Stimulated activated CD8-positive, alpha-beta memory T cell treated with anti-CD3 and anti-CD28 coated beads, Interleukin-12 subunit alpha, Interleukin-12 subunit beta, amount 100 ng/mL, for 1 hour (primary cell): Measurements from ENCODE around the gene PRR12.

Source experiments
- DNase-seq: peaks from one replicate; pipeline ENCODE4 v3.0.0-alpha.2; 2020; ENCODE audit warnings: low read depth

The PRR12 gene

DNA sequence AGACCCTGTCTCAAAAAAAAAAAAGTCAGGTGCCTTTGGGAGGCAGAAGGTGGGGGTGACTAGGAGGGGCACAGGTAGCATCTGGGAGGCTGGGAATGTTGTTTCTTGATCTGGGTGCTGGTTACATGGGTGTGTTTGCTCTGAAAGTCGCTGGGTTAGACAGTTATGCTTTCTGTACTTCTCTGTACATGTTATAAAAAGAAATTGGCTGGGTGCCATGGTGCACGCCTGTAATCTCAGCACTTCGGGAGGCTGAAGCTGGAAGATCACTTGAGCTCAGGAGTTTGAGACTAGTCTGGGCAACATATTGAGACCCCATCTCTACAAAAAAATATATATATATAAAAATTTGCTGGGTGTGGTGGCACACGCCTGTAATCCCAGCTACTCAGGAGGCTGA, 25.7 kb upstream of the PRR12 start:
- DNase-seq, result no peak

DNA sequence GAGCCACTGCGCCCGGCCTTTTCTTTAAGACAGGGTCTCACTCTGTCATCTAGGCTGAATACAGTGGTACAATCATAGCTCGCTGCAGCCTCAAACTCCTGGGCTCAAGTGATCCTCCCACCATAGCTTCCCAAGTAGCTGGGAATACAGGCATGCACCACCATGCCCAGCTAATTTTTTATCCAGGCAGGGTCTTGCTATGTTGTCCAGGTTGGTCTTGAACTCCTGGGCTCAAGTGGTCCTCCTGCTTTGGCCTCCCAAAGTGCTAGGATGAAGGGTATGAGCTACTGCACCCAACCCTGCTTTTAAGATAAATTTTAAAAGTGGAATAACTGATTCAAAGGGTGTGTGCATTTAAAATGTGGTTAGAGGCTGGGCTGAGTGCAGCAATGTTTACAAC, 24.7 kb upstream of the PRR12 start:
- no peak for DNase-seq

DNA sequence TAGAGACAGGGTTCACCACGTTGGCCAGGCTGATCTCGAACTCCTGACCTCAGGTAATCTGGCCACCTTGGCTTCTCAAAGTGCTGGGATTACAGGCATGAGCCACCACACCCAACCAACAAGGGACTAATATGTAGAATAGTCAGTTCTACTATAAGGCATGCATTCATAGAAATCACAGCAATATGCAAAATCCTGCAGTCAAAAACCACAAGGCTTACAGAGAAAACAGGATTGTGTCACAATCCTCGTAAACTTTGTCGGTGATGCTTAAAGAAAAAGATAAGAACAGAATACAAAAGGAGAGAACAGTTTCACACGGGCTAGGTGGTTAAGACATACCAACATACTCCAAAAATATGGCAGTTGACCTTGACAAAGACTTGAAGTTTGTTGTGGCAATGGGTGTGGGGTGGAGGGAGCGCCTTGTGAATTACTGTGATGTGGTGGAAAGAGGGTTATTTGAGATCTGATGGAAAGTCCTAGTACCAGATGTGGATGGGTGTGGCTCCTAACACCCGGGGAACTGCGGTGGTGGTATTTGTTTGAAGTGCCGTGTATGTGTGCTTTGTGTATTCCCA, 23.0 kb upstream of the PRR12 start:
- DNase-seq, result no peak

DNA sequence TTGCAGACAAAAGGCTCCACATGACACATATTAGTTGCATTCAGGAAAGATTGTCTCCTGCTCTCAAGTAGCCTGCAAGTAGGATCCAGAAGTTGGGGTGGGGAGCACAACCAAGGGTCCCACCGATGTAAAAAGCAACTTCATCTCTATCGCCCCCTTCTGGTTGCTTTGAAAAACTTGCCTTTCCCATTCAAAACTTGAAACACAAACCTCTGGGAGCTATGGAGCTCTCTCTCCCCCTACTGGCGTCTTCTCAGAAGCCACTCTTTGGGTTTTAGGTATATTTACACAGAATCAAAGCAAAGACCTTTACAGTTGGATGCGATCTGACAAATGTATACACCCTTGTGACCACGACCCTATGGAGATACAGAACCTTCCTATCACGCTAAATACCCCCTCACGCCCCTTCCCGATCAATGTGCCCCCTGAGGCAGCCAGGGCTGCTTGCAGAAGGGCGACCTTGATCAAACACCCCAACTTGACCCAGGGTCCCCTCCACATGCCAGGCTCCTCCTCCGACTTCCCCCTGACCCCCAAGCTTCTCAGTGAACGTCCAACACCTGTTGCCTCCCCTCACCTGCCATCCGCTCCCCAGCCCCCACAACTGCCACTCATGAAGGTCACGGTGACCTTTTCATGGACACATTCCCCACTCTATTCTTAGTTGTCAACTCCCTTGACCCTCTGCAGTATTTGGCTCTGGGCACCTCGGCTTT, 20.7 kb upstream of the PRR12 start:
- DNase-seq, result no peak

DNA sequence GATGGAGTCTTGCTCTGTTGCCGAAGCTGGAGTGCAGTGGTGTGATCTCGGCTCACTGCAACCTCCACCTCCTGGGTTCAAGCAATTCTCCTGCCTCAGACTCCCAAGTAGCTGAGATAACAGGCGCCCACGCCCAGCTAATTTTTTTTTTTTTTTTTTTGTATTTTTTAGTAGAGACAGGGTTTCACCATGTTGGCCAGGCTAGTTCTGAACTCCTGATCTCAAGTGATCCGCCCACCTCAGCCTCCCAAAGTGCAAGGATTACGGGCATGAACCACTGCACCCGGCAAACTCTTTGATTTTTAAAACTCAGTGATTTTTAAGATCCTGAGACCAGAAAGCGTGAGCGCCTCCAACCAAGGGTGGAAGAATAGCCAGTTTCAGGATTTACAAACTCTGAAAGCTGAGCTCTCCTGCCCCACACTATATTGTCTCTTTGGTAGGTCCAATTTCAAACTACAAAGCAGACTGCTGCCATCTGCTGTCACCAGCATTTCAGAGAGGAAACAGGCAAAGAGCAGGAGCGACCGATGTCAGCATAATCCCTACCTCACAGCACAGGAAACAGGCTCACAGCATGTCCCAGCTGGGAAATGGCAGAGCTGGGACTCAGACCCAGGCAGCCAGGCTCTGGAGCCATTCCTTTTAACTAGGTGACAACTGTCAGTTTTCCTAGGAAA, 19.8 kb upstream of the PRR12 start:
- no peak for DNase-seq

DNA sequence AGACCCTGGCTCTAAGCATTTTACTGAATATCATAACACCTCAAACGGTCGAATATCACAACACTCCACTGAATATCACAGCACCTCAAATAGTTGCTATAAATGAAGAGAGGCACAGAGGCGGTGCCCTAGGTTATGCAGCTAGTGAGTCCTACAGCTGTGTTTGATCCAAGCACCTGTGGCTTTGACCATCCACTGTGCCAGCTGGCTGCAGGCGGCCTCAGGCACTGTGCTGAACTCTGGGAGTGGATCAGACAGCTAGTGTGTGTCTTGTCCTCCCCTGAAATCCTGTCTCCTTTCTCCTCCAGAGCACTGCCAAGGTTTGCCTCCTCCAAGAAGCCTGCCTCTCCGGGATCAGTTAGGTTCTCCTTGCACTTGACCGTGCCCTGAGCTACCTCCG, 18.0 kb upstream of the PRR12 start:
- no peak for DNase-seq

DNA sequence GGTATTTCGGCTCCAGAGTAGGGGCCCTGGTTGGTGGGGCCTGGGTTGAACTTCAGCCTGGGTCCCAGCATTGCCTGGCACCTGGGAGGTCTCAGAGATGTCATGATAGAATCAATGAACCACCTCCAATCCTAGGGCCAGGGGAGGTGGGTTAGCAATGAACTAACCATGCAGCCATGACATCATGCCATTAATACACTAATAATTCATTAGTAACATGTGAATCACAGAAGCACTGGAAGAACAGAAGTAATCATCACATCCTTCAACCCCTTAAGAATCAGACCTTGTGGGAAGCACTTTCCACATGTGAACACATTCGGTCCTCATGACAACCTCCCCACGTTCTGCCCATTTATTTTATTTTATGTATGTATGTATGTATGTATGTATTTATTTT, 17.6 kb upstream of the PRR12 start:
- DNase-seq, result no peak

DNA sequence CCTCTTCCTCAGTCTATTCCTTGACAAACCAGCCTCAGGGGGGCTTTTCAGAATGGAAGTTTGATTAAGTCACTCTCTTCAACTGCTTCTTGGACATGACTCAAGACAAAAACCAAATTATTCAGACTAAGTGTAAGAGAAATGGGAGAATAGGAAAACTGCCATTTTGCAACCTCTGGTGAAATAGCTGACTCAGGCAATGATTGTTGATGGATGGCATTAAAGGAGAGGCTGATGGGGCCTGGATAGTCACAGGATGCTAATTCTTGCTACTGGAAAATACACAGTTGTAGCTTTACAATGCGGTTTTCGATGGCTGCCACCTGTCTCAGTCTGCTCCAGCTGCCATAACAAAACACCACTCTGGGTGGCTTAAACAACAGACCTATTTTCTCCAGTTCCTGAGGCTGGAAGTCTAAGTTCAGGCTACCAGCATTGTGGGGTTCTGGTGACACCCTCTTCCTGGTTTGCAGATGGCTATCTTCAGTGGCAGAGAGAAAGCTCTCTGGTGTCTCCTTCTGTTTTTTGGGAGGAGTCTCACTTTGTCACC, 16.7 kb upstream of the PRR12 start:
- DNase-seq, result no peak

DNA sequence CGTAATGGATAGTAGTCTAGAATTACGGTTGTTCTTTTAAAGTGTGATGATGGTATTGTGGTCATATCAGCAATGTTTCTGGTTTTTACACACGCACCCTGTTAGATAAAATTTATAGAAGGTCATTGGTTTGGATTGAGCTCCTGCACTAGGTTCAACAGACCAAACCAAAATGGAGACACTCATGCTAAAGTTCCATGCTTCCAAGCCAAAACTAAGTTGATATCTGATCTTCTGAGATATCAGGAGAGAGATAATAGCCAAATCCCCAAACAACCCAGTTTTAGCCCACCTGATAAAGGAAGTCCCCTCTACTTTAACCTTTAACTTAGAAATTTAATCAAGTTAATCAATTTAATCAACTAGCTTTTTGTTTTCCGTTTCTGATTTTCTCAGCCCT, 11.8 kb upstream of the PRR12 start:
- DNase-seq, result no peak

DNA sequence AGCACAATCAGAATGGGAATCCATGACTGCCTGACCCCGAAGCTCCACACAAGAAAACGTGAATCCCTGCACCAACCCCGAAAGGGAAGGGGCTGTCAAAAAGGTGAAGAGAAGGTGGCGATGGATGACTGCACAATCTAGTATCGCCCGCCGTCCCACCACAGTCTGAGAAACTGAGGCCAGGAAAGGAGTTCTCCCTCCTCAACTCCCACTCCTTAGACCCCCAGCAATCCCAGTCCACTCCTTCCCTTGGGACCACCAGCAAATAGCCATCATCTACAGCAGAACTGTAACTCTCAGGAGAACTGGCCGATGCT, 11.1 kb upstream of the PRR12 start:
- DNase-seq, result no peak

DNA sequence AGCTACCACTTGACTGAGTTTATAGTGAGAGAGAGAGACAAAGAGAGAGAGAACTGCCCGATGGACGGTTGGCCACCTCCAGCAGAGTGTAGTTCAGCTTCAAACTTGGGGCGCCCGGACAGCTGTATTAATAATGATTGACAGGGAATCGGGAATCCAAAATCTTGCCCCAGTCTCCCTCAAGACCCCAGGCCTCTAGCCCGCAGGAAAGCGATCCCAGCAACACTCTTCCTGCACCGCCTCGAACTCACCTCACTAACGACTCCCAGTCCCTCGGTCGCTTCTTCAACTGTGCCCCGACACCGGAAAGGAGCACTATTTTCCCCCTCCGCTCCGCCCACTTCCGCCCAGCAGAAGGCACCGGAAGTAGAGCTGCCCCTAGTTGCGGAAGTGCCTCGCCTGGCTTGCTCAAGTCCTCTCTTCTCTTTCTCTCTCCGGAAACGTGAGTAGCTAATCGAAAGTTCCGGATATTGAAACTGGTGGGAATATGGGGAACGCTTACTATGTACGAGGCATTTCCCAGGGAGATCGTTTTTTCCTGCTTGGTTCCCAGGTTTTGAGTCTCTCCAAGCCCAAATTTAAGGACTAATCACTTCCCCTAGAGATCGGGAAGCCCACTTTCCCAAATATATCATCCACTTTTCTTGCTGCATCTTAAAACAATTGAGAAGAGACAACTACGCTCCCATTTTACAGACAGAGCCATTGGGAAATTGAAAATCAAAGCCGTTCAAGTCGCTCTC, 10.5 kb upstream of the PRR12 start, which contains the start of gene NOSIP:
Gene NOSIP, minus strand, starts transcription at position 293 of the 743 bp plus-strand sequence. CDS start 19,865 bp downstream, outside the sequence.
- peak; percentile 93 for DNase-seq

DNA sequence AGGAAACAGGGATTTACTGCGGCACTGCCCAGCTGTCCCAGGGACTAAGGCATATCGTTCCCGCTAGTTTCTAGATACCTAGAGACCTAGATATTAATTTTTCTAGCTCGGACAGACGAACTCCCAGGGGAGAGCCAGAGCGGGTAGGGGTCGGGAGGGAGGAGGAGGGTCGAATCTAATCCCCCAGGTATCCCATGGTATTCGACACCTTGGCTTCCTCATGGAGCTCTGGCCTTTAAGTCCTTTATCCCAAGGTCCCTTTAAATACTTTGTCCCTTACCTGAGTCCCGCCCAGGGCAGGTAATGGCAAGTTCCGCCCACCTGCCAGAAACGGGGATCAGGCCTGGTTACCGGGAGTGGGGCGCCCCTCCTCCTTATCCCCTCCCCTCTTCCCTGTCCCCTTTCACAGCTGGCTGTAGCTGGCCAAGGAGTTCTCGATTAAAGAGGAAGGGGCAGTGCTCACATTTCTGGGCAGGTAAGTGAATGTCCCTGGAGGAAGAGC, 9.9 kb upstream of the PRR12 start, which contains the start of gene PRRG2:
Gene PRRG2, plus strand, starts transcription at position 310 of the 502 bp plus-strand sequence. CDS start 1,904 bp downstream, outside the sequence.
- DNase-seq, result no peak

DNA sequence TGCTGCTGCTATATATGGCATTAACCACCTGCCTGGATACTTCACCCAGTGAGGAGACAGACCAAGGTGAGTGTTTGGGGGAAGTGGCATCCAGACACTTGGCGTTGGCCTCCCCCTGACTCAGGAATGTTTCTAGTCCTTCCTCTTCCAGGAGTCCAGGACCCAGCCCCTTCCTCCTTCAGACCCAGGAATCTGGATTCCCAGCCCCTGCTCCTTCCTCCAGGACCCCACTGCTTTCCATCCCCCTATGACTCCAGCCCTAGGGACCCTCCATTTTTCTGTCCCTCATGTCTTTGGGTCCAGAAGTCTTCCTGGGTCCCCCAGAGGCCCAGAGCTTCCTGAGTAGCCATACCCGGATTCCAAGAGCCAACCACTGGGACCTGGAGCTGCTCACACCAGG, 7.7 kb upstream of the PRR12 start:
- no peak for DNase-seq

DNA sequence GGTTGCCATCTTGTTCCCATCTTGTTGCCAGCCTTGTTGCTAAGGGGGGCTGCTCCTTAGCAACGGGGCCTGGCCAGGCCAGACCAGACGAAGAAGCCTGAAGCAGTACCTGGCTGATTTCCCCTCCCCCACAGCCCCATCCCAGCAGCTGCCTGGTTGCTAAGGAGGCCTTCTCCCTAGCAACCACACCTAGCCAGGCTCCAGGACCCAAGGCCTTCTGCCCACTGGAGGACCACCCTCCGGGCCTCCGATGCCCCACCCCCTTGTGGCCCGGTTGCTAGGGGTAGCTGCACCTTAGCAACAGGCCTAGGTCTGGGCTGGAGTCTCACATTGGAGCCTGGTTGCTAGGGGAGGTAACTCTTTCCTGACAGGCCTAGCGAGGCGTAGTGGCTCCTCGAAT, 6.0 kb upstream of the PRR12 start:
- no peak for DNase-seq

DNA sequence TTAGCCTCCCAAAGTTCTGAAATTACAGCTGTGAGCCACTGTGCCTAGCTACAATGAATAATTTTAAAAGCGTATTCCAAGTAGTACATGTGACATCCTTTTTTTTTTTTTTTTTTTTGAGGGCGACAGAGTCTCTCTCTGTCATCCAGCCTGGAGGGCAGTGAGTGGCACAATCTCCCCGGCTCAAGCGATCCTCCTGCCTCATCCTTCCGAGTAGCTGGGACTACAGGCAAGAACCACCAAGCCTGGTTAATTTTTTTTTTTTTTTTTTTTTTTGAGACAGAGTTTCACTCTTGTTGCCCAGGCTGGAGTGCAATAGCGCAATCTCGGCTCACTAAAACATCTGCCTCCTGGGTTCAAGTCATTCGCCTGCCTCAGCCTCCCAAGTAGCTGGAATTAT, 3.8 kb upstream of the PRR12 start:
- DNase-seq, result no peak

DNA sequence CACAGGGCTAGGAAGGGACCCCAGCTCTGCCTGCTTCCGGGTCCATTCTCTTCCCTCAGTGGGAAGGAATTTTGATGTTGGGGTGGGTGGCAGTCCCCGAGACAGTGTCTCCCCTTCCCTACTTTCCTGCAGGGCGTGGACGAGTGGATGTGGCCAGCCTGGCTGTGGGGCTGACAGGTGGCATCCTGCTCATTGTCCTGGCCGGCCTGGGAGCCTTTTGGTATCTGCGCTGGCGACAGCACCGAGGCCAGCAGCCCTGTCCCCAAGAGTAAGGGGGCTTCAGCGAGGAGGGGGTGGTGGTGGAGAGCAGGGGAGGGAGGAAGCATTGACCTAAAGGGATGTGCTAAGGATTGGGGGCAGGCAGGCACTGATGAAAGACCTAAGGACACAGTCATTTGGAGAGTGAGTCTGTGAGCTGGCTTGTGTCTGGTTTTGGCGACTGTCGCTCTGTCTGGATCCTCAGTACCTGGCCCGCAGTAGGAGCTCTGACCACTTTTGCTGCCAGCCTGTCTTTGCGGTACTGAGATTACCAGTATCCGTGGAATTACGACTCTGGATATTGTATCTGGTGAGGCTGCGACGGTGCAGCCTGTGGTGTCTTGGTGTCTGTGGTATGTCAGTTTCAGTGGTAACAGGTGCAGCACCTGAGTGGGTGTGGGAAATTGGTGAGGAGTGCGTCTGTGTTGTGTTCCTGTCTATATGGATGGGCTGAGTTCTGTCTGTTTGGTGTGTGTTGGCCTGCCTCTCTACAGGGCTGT, 2.4 kb upstream of the PRR12 start:
- no peak for DNase-seq

DNA sequence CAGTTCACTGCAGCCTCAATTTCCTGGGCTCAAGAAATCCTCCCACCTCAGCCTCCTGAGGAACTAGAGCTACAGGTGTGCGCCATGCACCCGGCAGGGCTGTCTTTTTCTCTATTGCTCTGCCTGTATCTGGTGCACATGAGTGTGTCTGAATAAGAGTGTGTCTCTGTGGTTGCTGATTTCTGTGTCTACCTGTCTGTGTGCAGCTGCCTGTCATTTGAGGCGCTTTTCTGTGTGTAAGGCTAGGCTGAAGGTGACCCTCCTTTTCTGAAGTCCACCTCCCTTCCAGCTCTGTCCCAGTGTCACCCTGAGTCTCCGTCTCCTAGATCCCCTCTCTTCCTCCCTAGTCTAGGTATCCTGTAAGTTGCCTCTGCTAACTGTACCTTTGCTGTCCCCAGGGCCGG, 1.5 kb upstream of the PRR12 start:
- no peak for DNase-seq

DNA sequence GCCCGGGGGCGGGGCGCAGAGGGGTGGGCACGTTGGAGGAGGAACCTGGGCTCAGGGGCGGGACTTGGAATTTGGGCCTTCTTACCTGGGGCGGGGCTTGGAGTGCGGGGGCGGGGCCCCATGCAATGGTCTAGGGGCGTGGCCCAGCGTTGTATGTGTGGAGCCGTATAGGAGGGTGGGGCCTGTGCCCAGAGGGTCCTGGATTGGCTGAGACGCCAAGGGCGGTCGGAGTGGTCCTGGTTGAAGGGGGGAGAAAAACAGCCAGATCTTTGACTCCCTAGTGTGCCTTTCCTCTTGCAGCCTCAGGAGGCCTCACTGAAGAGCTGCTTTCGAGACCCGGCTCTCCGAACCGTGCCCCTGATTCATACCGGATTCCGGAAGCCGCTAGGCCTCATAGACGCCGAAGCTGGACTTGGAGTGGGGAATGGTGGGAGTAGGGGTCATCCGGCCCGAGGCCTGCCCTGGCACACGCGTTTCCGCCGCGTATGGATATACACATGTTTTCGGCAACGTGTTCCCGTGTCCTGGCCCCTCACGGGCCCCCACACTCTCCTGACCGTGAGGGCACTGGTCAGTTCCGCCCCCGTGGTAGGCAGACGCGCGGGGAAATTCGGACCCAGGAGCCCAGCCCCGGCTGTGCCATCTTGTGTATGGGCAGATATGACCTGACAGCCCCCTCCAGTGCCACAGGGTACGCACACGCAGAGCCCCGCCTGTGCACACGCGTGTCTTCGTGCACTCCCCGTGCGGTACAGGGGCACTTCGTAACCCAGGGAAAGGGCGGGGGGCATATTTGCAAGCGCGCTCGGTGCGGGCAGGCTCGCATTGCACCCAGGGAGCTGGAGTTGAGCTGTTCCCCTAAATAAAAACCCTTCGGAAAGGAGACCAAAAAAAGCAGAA, 661 bp upstream of the PRR12 start:
- peak; percentile 88 for DNase-seq

DNA sequence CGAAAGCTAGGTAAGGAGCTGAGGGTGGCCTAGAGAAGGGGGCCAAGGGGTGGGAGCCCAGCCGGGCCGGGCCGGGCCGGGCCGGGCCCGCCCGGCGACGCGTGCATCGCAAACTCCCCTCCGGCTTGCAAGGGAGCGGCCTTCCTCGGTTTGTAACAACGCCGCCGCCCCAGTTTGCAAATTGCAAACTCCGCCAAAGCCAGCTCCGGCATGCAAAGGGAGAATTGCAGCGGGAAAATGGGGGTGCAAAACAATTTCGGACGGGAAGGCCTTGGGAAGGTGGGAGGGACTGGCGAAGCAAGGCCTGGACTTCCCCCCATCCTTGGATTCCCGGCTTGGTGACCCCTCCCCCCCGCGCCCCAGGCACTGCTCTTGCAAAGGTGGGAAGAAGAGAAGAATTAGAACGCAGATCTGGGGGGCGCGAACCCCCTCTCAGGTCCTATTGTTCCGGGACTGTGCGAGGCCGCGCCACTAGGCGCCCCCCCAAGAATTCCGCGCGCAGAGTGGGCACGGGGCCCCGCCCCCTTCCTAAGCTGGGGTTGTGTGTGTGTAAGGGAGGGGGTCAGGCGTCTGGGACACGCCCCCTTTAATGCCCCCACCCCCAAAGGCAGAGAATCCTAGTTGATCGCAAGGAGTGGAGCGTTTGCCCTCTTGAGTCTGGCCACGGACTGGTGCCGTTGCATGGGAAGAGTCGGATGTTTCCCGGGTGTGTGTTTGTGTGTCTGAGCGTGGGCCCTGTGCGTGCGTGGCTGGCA, 926 bp downstream of the PRR12 start:
- no peak for DNase-seq
